ENCODE measurements around the gene CPSF4L.

GRCh38 chr17:73227379-73227778 lies 34.3 kb downstream of the CPSF4L start:
- TF ChIP-seq CTCF (IDR thresholded peaks at IDR 0.05) (no peak), EZH2 (IDR thresholded peaks at IDR 0.05) (no peak), EZH2phosphoT487 (IDR thresholded peaks at IDR 0.05) (no peak)

All from neural progenitor cell (in vitro differentiated cells).